GM04503 (cell line): Measurements from ENCODE around the gene ZCCHC24.
A peak's percentile ranks its signal among the peaks of the same experiment; 100 is the strongest.

Source experiments
- DNase-seq: peaks from one replicate; pipeline ENCODE4 v3.0.0-alpha.2; 2012; ENCODE audit warnings: low read depth

The ZCCHC24 gene

DNA sequence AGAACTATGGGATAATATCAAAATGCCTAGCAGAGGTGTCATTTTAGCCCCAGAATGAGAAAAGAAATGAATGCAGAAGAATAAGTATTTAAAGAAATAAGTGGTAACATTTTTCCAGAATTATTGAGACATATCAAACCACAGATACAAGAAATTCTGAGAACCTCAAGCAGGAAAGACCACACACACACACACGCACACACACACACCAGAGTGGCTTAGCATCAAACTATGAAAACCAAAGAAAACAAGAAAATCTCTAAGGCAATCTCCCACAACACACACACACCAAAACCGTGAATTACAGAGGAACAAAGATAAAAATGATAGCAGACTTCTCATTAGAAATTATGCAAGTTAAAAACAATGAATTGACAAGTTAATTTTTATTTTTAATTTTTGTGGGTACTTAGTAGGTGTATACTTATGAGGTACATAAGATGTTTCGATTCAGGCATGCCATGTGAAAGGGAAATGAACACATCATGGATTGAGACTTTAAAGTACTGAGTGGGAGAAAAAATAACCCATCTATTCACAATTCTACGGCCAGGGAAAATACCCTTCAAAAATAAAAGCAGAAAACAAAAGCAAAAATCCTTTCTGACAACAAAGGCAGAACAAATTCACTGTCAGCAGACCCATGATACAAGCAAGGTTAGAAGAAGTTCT lies 83.6 kb downstream of the ZCCHC24 start:
- DNase-seq, result no peak

DNA sequence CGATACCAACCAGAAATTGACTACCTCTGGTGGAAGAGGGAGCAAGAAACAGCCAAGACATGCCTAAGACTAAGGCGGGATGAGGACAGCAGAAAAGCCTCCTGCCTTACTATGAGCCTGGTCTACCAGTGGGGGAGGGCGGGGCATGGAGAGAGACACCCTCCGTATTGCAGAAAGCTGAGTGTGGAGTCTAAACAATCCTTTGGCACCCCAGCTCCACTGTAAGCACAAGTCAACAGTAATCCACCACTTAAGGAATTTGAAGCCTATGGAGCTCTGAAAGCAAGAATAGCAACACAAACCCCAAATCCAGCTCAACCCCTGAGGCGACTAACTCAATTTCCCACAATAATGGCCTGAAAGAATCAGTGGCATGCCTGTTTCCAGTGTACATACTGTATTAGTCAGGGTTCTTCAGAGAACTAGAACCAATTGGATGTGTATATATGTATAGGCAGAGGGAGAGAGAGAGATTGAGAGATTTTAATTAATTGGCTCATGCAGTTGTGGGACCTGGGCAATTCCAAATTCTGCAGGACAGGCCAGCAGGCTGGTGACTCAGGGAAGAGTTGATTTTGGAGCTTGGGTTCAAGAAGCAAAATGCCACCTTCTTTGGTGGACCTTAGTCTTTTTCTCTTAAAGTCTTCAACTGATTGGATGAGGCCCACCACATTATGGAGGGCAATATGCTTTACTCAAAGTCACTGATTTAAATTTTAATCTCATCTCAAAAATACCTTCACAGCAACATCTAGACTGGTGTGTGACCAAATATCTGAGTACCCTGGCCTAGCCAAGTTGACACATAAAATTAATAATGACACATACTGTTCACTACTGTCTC lies 84.7 kb downstream of the ZCCHC24 start:
- no peak for DNase-seq

DNA sequence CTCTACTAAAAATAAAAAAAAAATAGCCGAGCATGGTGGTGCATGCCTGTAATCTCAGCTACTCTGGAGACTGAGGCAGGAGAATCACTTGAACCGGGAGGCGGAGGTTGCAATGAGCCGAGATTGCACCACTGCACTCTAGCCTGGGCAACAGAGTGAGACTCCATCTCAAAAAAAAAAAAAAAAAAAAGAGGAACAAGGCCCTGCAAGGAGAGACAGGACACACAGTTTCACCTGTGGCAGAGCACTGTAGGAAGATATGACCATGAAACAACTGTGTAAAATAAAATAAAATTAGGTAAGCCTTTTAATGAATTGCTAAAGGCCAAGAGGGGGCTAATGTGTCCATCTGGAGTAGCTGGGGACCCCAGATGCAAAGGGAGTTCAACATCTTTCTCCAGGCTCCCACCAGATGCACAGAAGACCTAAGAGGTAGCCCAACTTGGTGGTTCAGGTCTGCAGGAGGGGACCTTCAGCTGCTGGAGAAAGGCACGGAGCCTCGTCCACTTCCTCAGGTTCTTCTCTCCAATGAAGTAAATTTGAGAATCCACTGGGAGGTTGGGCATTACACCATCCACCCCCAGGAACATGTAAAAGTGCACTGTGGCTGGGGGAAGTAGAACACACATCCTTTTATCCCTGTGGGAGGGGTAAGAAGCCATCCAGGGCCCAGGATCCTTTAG lies 85.5 kb downstream of the ZCCHC24 start:
- no peak for DNase-seq

DNA sequence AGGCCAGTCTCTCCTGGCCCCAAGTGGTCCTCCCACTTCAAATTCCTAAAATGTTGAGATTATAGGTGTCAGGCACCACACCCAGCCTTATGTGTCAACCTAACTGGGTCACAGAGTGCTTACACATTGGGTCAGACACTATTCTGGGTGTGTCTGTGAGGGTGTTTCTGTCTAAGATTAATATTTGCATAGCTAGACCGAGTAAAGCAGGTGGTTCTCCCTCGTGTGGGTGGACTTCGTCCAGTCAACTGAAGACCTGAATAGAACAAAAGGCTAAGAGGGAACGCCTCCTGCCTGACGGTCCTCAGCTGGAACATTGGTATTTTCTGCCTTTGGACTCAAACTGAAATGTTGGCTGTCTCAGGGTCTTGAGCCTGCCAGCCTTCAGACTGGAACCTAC lies 86.6 kb downstream of the ZCCHC24 start:
- no peak for DNase-seq

DNA sequence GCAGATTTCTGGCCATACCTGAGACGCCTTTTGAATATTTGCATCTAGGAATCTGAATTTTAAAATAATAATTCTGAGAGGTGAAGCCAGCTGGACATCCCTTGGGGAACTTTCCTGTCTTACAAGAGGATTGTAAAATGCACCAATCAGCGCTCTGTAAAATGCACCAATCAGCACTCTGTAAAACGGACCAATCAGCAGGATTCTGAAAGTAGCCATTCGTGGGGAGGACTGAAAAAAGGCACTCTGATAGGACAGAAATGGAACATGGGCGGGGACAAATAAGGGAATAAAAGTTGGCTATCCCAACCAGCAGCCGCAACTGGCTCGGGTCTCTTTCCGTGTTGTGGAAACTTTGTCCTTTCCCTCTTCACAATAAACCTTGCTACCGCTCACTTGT lies 88.2 kb downstream of the ZCCHC24 start:
- DNase-seq, result no peak

DNA sequence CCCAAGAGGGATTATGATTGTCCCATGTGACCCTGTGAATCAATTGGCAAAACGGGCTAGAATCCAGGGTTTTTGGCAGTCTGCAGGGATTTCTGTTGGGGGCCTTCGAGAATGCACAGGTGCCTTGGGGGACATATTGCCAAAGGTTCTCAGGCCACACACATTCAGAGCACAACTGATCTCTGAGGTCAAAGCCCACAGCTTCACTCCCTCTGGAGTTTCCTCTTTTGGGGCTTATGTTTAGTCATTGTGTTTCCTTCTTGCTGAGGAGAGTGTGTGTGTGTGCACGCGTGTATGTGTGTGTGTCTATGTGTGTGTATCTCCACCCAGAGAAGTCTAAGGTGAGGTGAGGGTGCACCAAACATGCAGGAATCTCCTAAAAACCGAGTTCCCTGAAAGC lies 89.3 kb downstream of the ZCCHC24 start:
- DNase-seq, result no peak

DNA sequence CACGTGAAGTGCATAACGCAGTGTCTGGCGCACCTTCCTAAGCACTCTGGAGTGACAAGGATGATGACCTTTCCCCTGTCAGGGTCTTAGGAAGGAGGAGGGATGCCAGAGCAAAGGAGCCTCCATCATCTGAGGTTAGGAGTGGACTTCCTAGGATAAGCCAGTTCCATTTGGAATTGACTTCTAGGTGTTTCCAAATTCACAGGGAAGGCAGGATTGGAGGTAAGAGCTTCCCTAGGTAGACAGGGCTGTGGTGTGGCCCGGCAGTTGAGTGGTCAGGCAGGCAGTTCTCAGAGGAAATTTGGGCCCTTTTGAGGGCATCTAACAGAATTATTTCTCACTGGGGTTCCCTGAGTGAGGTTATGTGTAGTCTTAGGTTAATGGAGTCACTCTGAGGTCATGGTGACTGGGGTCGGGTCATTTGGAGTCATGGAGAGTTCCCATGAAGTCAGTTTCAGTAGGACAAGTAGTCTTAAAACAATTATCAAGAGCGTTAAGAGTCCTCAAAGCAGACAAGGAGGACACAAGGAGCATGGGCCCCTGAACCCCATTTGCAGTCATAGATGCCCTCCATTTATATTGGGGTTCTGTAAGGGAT lies 89.9 kb downstream of the ZCCHC24 start:
- no peak for DNase-seq

DNA sequence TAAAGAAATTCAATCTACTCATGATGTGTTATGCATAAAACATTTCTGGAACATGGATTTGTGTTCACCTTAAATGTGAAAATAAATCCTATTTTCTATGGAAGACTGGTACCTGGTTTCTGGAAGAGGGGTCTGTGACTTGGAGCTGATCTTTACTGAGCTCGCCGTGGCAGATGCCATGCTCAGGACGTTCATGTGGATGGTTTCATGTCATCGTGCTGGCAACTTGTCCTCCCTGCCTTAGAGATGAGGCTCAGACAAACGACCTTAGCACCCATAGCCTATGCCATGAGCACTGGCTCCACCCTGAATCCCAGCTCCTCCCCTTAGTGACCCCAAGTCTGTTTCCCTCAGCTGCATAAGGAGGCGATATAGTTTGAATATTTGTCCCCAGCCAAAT lies 90.8 kb downstream of the ZCCHC24 start:
- no peak for DNase-seq

DNA sequence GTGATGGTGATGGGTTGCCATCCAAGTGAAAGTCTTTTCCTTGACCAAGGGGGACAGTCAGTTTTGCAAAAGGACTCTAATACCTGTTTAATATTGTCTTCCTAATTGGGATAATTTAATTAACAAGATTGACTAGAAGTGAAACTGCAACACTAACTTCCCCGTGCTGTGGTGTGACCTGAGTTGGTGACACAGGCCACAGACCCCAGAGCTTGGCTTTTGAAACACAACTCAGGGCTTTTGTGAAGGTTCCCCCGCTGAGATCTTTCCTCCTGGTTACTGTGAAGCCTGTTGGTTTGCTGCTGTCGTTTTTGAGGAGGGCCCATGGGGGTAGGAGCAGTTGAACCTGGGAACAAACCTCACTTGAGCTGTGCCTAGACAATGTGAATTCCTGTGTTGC lies 91.3 kb downstream of the ZCCHC24 start:
- DNase-seq, result no peak

DNA sequence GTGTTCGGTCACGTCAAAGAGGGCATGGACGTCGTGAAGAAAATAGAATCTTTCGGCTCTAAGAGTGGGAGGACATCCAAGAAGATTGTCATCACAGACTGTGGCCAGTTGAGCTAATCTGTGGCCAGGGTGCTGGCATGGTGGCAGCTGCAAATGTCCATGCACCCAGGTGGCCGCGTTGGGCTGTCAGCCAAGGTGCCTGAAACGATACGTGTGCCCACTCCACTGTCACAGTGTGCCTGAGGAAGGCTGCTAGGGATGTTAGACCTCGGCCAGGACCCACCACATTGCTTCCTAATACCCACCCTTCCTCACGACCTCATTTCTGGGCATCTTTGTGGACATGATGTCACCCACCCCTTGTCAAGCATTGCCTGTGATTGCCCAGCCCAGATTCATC lies 91.7 kb downstream of the ZCCHC24 start:
- DNase-seq, result no peak

DNA sequence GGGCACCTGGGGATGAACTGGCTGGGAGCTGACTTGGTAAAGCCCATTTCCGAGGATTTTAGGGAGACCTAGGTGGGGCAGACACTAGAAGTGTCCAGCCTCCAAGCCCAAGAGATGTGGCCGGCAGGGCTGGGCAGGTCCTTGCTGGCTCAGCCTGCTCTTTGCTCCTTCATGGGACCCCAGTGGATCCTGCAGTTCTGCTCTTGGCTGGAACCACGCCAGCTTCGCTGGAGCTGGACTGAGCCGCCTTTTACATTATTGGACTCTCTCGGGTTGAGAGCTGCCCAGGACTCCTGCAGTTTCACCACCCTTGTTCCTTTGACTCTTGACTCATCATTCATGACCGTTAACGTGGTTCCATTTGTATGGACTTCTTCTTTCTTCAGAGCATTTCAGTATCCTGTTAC lies 92.4 kb downstream of the ZCCHC24 start:
- DNase-seq, result no peak

DNA sequence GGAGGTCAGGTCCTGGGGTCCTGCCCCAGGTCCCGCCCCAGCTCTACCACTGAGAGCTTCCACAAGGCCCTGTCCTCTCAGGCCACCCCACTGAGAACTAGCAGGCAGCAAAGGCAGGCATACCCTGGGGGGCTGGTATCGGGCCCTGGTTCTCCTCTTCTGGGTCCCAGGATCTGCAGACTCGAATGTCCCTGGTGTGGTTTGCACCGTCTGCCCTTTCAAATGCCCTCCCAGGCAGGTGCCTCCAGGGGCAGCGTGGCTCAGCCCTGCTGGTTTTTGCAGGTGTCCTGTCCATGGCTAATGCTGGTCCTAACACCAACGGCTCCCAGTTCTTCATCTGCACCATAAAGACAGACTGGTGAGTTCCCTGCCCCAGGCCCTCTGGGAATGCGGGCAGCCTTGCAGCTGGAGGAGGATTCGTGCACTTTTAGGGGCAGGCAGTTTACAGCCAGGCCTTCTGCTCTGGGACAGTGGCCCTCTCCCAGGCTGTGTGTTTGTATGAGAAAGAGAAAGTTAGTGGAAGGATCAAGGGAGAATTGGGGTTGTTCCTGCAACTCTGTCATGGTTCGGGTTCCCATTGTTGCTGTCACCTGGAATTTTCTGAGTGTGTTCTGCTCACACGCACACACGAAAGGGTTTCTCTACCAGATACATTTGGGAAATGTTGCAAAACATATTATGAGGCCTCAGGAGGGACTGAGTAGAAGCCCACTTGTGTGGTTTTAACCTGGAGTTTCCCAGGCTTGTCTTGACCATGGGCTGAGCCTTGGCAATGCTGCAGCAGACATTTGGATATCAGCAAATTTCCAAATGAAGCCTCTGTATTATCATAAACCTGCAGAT lies 93.2 kb downstream of the ZCCHC24 start:
- no peak for DNase-seq

DNA sequence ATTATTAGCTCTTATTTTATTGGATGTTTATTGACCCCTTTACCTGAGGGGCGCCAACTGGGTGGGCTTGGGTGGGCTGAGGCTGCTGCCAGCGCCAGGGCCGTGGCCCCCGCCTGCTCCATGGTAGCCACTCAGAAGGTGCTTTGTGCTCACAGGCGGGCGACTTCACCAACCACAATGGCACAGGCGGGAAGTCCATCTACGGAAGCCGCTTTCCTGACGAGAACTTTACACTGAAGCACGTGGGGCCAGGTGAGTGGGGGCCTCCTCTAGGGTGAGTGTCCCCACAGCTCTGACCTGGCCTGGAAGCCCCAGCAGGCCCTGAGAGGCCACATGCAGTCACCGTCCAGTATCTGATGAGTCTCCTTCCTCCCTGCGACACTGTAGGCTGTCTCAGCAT lies 94.1 kb downstream of the ZCCHC24 start:
- DNase-seq, result no peak

DNA sequence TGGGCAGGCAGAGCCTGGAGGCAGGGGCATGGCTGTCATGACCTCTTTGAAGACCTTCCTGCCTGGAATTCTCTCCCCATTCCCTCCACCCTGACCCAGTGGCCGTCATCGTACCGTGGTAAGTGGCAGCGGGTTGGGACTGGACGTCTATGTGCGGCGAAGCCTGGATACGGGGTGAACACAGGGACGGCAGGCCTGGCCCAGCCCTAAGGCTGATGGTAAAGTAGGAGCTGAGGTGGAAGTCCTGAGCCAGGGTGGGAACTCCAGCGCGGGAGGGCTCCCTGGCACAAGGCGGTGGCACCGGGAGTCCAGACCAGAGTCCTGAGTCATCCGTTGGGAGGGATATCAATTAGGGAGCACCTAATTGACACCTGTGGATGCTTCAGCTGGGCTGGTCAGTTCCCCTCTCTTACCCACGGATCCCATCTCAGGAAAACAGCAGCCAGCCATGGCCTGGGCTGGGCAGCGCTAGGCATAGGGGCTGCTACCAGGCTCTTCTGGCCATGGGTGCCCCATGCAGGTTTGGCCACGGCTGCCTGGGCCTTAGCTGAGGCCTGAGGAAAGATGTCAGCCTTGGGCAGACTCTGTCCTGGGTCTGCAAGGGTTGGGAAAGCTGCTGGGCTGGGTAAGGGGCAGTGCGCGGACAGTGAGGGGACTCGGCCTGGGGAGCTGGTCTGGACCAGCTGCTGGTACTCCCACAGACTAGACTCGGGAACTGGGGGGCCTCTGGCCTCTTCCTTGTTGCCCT lies 94.8 kb downstream of the ZCCHC24 start:
- DNase-seq, result no peak

DNA sequence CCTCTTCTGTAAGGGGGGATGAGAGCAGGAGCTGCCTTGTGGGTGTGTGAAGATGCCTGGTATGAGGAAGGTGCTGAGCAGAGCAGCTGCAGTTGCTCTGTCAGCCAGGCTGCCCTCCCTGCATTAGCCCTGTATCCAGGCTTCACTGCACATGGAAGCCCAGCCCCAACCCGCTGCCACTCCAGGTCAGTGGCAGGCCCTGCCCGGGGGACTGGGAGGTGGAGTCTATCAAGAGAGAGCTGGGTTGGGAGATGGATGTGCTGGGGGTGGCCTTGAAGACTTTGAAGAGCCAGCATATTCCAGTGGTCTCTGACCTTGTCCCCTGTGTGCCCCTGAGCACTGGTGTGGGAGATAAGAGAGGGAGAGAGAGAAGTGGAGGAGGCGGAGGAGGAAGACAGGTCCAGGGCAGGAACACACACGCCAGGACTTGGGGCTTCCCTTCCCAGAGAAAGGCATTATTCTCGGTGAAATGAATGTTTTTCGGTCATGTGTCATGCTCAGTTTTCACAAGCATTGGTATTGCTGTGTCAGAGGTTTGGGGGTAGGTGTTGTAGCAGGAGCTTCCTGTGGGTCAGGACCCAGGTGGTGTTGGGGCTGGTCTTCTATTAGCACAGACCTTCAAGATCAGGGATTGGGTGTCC lies 95.5 kb downstream of the ZCCHC24 start:
- no peak for DNase-seq

DNA sequence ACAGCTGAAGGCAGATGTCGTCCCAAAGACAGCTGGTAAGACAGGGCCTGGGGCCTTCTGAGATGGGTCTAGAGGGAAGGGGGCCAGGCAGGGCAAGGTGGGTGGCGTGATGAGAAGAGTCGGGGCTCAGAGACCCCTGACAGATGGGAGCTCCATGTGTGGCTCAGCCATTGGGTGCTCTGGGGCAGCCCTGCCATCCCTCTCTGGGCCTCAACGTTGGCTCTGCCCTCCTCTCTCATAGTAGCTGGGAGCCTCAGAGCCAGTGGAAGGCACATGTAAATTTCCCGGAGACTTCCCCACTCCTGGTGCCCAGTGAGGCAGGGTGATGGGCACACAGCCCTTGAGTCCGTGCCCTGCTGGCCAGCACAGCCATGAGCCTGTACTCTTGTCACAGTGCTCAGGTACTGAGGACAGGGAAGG lies 96.3 kb downstream of the ZCCHC24 start:
- no peak for DNase-seq

DNA sequence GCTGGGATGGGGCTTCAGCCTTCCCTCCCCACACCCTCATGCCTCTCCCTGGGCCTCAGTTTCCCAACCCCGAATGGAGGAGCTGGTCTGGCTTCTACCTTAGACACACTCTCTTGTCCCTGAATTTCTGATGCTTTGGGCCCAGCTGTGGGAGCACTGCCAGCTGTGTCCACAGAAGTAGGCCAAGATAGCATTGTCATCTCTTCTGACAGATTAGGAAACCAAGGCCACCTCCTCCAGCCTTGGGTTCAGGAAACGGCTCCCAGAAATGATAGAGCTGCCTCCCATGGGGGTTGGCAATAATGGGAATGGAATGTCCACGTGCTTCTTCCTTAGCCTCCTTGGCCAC lies 96.8 kb downstream of the ZCCHC24 start:
- DNase-seq, result no peak

DNA sequence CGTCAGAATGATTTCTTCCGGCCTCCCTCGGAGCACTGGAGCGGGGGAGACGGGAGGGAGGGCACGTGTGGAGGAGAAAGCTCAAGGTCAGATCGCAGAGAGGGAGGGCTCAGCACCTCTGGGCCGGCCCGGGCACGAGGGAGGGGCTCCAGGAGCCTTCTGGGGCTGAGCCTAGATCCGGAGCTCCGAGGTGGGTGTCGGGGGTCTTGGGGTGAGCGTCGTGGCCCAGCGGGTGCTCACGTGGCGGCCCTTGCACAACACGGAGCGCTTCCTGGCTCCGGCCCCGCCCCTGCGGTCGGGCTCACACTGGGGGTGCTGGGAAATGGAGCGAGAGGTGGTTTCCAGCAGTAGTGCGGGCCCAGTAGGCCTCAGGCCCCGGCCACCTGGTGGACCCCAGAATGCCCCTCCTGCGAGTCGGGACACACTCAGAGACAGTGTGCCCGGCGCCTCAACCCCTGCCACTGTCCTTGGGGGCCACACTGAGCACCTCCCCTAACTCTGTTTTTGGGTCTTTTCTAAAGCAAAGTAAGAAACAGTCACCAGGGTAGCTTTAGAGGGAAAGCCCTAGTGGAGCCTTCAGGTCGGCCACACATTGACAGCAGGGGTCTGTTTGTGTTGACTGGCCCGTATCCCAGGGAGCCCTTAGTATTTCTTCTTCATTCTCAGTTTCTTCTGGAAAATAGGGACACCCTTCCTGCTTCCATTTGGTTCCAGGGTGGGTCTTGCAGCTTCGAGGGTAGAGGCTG lies 97.4 kb downstream of the ZCCHC24 start:
- DNase-seq, result no peak

DNA sequence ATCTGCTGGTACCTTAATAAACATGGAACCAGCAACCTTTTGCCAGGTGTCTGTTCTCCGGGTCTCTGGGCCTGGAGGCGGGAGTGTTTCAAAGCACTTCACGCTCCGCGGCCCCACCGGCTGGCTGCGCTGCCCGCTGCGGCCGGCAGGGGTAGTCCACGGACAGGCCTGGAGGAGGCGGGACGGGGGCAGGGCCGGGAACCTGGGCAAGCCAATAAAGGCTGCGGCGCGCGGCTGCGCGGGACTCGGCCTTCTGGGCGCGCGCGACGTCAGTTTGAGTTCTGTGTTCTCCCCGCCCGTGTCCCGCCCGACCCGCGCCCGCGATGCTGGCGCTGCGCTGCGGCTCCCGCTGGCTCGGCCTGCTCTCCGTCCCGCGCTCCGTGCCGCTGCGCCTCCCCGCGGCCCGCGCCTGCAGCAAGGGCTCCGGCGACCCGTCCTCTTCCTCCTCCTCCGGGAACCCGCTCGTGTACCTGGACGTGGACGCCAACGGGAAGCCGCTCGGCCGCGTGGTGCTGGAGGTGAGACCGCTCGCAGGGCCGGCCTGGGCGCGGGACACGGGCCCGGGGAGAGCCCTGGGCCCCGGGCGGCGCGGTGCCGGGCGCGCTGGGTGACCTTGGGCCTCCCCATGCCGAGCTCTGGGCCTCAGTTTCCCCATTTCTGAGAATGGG lies 98.1 kb downstream of the ZCCHC24 start, which contains the start of gene PPIF:
Gene PPIF (plus strand): TSS at position 244 of the 668 bp plus-strand sequence. CDS start 80 bp downstream, at position 324.
- DNase-seq, result peak; percentile 34
